ENCODE measurements around the gene PTMS. TPM values are rescaled to one million over a fixed set of nuclear protein-coding genes. Genes with fewer than 3 reads are reported as not detected.

The PTMS gene
- total RNA-seq, 1 donor from 2014 or later: 134 TPM

- H3K4me2 ChIP-seq: no peak overlapping the region
- Mint-ChIP-seq H3K27me3 (ENCODE audit: insufficient read depth, low read depth) (peaks cover 2% of the 10 kb centered on the region), H3K4me1 (peaks cover 8% of the 10 kb centered on the region), H3K9me3 (no peaks in the 10 kb centered on the region), H3K4me3 (no peak overlapping the region), H3K27ac (no peak overlapping the region), H3K36me3 (peaks cover 18% of the 10 kb centered on the region)
- H3K4me1 ChIP-seq: peaks cover 7% of the 10 kb centered on the region
- H2AFZ ChIP-seq (replicated peaks): no peak overlapping the region
- no peaks in the 10 kb centered on the region for H3K36me3 ChIP-seq
- H3K27me3 ChIP-seq: no peaks in the 10 kb centered on the region
- no peaks in the 10 kb centered on the region for H3K9me3 ChIP-seq (ENCODE audit: low read depth)
- H3K4me3 ChIP-seq: no peak overlapping the region
- peaks cover 9% of the 10 kb centered on the region for H3F3A ChIP-seq (ENCODE audit: low read depth)
- peaks cover 5% of the 10 kb centered on the region for H3K79me2 ChIP-seq (ENCODE audit: low read depth)
- H3K9ac ChIP-seq: no peak overlapping the region
- H3K27ac ChIP-seq: no peak overlapping the region
- TF ChIP-seq EZH2 (IDR thresholded peaks at IDR 0.05) (no peak), EZH2phosphoT487 (IDR thresholded peaks at IDR 0.05) (no peak), CTCF (IDR thresholded peaks at IDR 0.05) (no peak)
- no peaks in the 10 kb centered on the region for H4K20me1 ChIP-seq (ENCODE audit: low read depth)
- no peak for DNase-seq (ENCODE audit: low spot score)
Observed at GRCh38 chr12:6729186-6729585, 37.0 kb upstream of the PTMS start.

DNA sequence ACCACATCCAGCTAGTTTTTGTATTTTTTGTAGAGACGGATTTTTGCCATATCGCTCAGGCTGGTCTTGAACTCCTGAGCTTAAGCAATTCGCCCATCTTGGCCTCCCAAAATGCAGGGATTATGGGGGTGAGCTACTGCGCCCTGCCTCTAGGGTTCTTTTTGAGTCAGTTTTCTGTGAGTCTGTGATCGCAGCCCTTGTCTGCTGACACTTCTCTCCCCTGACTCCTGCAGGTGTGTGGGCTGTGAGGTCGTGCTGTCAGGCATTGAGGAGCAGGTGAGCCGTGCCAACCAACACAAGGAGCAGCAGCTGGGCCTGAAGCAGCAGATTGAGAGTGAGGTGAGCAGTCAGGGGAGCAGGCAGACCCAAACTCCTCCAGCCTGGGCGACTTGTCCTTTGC lies 36.0 kb upstream of the PTMS start:
- peaks cover 3% of the 10 kb centered on the region for H3K4me1 Mint-ChIP-seq
- TF ChIP-seq CTCF (IDR thresholded peaks at IDR 0.05): no peak
- TF ChIP-seq EZH2 (IDR thresholded peaks at IDR 0.05): no peak
- no peak for TF ChIP-seq EZH2phosphoT487 (IDR thresholded peaks at IDR 0.05)
- Histone ChIP-seq H3K27ac (no peak overlapping the region), H3F3A (ENCODE audit: low read depth) (peaks cover 5% of the 10 kb centered on the region), H3K9ac (no peak overlapping the region), H3K9me3 (ENCODE audit: low read depth) (no peaks in the 10 kb centered on the region), H3K4me3 (no peak overlapping the region), H3K79me2 (ENCODE audit: low read depth) (no peaks in the 10 kb centered on the region), H3K4me1 (no peaks in the 10 kb centered on the region), H2AFZ (replicated peaks) (no peak overlapping the region), H3K36me3 (no peaks in the 10 kb centered on the region), H3K4me2 (no peak overlapping the region), H4K20me1 (ENCODE audit: low read depth) (no peaks in the 10 kb centered on the region), H3K27me3 (no peaks in the 10 kb centered on the region)
- H3K9me3 Mint-ChIP-seq: no peaks in the 10 kb centered on the region
- peaks cover 18% of the 10 kb centered on the region for H3K36me3 Mint-ChIP-seq
- no peak for DNase-seq (ENCODE audit: low spot score)
- peaks cover 2% of the 10 kb centered on the region for H3K27me3 Mint-ChIP-seq (ENCODE audit: insufficient read depth, low read depth)
- no peak overlapping the region for H3K27ac Mint-ChIP-seq
- no peak overlapping the region for H3K4me3 Mint-ChIP-seq

GRCh38 chr12:6734506-6735387 lies 31.4 kb upstream of the PTMS start:
- Histone ChIP-seq H4K20me1 (ENCODE audit: low read depth) (no peaks in the 10 kb centered on the region), H3K27ac (no peak overlapping the region), H2AFZ (replicated peaks) (no peak overlapping the region), H3K79me2 (ENCODE audit: low read depth) (no peaks in the 10 kb centered on the region), H3F3A (ENCODE audit: low read depth) (peaks cover 9% of the 10 kb centered on the region), H3K9ac (no peak overlapping the region), H3K36me3 (no peaks in the 10 kb centered on the region), H3K4me3 (no peak overlapping the region), H3K4me2 (no peak overlapping the region), H3K27me3 (no peaks in the 10 kb centered on the region), H3K4me1 (no peaks in the 10 kb centered on the region), H3K9me3 (ENCODE audit: low read depth) (no peaks in the 10 kb centered on the region)
- H3K36me3 Mint-ChIP-seq: peaks cover 11% of the 10 kb centered on the region
- H3K27me3 Mint-ChIP-seq (ENCODE audit: insufficient read depth, low read depth): peaks cover 5% of the 10 kb centered on the region
- DNase-seq (ENCODE audit: low spot score): no peak
- no peaks in the 10 kb centered on the region for H3K9me3 Mint-ChIP-seq
- H3K27ac Mint-ChIP-seq: no peak overlapping the region
- H3K4me1 Mint-ChIP-seq: peaks cover 5% of the 10 kb centered on the region
- no peak for TF ChIP-seq EZH2 (IDR thresholded peaks at IDR 0.05)
- TF ChIP-seq EZH2phosphoT487 (IDR thresholded peaks at IDR 0.05): no peak
- no peak for TF ChIP-seq CTCF (IDR thresholded peaks at IDR 0.05)
- H3K4me3 Mint-ChIP-seq: no peak overlapping the region

Data from neural progenitor cell (in vitro differentiated cells).